GM21717 (cell line): ENCODE measurements around the gene KLK6.

Experiments
- ATAC-seq: cut with Tn5 transposase; IDR thresholded peaks from one replicate; pipeline ENCODE4 v1.9.1; 2021; ENCODE audit warnings: mild to moderate bottlenecking, moderate library complexity; ENCODE audit not compliant: unreplicated experiment

Gene KLK6

DNA sequence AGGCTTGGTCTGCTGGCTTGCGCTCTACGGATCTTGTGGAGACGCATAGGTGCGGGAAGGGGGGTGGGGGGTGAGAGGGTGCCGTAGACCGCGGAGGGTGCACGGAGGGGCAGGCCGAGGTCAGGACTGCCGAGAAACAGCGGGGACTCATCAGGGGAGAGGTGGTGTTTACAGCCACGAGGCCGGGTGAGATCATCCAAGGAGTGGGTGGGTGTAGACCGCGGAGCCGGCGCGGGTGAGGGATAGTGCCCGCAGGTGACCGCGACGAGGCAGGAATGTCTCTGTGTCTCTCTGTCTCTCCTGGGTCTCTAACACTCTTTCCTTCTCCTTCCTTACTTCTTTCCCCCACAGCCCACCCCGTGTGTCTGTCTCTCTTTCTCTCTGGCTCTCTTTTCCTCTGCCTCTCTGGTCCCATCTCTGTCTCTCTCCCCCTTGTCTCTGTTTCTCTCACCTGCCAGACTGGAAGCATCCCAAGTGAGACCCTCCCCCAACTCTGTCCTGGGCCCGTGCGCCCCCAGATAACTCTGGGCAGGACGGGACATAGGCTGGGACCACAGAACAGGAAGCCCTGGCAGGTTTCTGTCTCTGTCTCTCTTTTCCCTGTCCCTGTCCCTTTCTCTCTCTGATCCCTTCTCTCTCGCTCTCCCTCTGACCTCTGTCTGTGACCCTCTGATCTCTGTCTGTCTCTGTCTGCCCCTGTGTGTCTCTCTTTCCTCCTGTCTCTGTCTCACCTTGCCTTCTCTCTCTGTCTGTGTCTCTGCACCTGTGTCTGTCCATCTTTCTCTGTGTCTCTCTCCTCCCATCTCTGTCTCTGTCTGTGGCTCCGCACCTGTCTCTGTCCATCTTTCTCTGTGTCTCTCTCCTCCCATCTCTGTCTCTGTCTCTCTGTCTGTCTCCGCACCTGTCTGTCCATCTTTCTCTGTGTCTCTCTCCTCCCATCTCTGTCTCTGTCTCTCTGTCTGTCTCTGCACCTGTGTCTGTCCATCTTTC is 56.4 kb downstream of the KLK6 start:
- ATAC-seq = no peak

- no peak for ATAC-seq
Measured at GRCh38 chr19:50912102-50912599, 57.2 kb downstream of the KLK6 start.

DNA sequence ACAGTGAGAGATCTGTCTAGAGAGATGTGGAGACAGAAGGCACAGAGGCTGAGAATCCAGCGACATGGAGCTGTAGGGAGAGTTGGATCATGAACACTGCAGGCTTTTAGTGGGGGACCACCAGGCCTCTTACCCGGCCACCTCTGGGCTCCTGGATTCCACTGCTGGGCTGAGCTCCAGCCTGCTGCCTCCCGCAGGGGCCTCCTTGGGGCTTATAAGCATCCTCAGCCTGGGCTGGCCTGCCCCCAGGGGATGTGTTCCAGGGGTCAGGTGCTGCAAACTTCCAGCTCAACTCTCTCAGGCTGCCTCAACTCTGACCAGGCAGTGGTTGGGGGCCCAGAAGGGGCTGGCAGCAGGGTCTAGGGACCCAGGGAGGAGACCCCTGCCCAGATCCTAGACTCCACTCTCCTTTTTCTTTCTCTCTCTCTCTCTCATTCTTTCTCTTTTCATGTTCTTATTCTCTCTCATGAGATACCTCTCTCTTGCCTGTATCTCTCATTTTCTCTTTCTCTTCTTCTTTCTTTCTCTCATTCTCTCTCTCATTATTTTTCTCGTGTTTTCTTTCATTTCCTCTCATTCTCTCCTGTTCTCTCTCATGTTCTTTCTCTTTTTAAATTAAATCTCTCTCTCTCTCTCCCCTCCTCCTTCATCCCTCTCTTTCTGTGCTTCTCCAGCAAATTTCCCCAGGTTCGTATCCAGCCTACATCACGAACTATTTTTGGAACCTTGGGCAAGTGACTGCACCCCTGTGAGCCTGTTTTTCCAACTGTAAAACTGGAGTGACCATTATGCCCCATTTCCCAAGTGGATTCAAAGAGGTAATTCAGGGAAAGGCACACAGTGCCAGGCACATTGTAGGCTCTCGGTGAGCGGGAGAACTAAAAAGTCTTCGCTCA is 57.9 kb downstream of the KLK6 start, which contains the start of gene KLK4:
TSS of gene KLK4 (minus strand) at position 190 of the 896 bp plus-strand sequence. CDS start 657 bp downstream, outside the sequence.
- no peak for ATAC-seq

DNA sequence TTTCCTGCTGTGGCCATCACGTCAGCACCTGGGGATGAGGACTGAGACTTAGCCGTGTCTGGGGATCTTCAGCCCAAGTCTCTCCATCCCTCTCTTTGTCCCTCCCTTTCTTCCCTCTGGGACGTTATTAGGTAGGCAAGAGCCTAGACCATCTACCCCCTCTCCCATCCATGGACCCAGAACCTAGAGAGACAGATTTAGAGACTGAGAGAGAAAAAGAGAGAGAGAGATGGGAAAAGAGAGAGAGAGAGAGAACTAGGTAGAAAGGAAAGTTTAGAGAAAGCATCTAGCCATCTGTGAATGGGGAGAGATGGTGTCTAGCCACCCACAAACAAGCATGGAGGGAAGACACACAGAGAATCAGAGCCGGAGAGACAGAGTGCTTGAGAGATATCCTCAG is 58.7 kb downstream of the KLK6 start:
- no peak for ATAC-seq

GRCh38 chr19:50909240-50910070 is 59.9 kb downstream of the KLK6 start:
- ATAC-seq = no peak
